A673 (cell line): ENCODE data around the gene SH3BP2.

Experiments
- EZH2 ChIP-seq: fragments of 200-600 bp; sonication (generic); IDR thresholded peaks from 2 replicates; pipeline ENCODE4 v1.6.1; 2017; ENCODE audit warnings: borderline replicate concordance, low read depth, mild to moderate bottlenecking, mixed read lengths, antibody characterized with exemption, low read length; ENCODE audit not compliant: poor library complexity, severe bottlenecking
- TF ChIP-seq, protein P1 (sequence below): fragments of 300-800, 200-600 bp; sonication (generic); conservative IDR thresholded peaks from 2 replicates; pipeline ENCODE4 v1.5.1; 2017; ENCODE audit warnings: low read depth, mild to moderate bottlenecking, antibody characterized with exemption, low read length, moderate library complexity, mixed read lengths

DNA sequence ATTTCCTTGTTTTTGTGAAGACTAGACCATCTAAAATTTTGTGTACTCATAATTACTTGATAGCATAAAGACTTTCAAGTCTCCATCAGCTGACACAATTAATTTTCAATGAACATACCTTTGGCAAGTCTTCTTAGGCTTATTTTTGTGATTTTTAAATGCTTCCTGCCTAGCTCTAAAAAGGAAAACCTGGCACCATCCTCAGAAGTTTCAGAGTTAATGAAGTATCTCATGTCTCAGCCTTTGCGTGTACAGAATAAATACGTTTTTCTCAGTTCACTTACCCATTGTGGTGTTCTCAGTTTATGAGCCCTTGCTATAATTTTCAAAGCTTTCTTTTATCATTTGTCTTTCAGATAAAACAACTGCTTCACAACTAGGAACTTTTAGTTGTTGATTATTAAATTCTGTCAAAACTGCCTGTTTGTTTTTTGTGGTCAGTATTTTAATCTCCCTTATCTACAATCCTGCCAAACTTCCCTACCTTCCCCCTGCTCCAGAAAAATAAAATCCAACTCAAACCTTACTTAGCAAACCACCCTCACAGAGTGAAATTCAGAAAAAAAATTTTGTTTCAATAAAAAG is 72.4 kb downstream of the SH3BP2 start:
- TF ChIP-seq, protein P1, sequence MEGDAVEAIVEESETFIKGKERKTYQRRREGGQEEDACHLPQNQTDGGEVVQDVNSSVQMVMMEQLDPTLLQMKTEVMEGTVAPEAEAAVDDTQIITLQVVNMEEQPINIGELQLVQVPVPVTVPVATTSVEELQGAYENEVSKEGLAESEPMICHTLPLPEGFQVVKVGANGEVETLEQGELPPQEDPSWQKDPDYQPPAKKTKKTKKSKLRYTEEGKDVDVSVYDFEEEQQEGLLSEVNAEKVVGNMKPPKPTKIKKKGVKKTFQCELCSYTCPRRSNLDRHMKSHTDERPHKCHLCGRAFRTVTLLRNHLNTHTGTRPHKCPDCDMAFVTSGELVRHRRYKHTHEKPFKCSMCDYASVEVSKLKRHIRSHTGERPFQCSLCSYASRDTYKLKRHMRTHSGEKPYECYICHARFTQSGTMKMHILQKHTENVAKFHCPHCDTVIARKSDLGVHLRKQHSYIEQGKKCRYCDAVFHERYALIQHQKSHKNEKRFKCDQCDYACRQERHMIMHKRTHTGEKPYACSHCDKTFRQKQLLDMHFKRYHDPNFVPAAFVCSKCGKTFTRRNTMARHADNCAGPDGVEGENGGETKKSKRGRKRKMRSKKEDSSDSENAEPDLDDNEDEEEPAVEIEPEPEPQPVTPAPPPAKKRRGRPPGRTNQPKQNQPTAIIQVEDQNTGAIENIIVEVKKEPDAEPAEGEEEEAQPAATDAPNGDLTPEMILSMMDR = no peak
- no peak for TF ChIP-seq EZH2
